Measurements from ENCODE around the gene EHD3.

The EHD3 gene

GRCh38 chr2:31294196-31294595 lies 60.2 kb downstream of the EHD3 start:
- DNase-seq (ENCODE audit: low read depth), result peak; percentile 49

GRCh38 chr2:31296641-31297287 lies 62.8 kb downstream of the EHD3 start:
- DNase-seq (ENCODE audit: low read depth), result peak; percentile 92

- DNase-seq (ENCODE audit: low read depth), result peak; percentile 88
Measured at GRCh38 chr2:31297751-31298150, 63.8 kb downstream of the EHD3 start.

DNA sequence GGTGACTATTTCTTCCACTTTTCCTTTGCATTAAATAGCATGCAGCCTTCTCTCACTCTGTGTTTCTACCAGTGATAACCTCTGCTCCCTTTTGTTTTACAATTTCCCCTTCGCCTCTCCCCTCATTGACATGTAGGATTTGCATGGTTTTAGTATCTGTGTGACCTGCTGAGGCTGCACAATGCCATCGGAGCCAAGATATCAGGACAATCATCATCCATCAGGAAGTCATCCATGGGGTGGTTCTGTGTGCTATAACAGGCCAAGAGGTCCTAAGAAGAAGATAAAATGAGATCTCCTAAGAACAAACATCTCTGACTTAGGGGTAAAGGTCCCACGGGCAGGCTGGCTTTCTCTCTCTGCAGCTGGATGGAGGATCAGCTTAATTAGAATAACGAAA lies 65.6 kb downstream of the EHD3 start:
- DNase-seq (ENCODE audit: low read depth), result no peak

- DNase-seq (ENCODE audit: low read depth), result peak; percentile 31
Measured at GRCh38 chr2:31300309-31300708, 66.4 kb downstream of the EHD3 start.

DNA sequence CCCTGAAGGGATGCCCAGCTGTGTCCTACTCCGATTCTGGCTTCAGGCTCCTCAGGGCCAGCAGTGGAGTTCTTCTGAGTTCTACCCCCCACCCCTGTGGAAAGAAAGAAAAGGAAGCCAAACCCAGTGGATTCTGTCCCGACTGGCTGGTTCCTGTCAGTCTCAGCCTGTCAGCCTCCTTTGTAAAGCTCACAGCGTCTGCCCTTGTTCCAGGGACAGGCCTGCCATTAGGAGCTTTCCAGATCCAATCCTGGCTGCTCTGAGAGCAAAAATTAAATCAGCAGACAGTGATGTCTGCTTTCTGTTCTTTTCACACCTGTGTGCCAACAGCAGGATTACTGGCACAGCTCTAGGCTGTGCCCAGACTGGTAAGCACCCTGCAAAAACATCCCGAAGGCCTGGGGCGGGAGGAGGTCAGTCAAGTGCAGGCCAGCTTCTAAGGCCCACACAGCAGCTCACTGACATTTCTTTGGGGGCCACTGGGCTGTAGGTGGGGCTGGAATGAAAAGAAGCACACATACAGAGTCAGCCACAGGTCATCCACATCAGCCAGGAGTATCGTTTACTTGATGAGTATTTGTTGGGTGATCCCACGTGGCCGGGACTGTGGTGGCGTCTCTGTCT lies 69.1 kb downstream of the EHD3 start:
- DNase-seq (ENCODE audit: low read depth), result no peak

DNA sequence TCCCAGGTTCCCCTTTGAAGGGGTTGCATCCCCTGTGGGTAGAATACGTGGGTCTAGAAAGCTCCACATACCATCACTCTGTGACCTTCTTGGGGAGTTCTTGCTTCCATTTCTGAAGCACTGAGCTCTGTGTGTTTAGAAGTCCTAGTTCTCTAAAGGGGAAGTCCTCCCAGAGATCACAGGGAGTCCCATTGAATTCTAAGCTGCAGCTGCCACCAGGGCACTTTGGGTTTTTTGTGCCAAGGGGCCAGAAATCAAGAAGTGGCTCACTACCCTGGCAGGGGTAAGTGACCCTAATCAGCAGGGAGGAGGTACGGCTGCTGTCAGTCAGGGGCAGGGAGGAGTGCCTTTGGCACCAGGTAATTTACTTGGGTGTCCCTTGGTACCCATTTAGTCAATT lies 70.9 kb downstream of the EHD3 start:
- DNase-seq (ENCODE audit: low read depth), result no peak

DNA sequence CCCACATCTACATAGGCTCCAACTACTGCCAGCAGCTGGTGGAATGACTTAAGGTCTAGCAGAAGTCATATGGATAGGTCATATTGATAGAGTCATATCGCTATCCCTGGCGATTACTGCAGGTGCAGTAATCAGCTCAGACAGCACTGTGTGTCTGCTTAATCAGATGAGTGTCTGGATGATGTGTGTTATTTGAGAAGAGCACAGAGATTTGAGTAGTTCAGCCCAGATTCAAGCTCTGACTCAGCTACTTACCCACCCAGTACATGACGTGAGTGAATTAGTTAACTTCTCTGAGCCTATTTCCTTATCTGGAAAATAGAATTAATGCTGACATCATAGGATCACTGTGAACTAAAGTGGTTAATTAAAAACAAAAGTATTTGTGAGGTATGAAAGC lies 78.9 kb downstream of the EHD3 start:
- peak; percentile 63 for DNase-seq (ENCODE audit: low read depth)

- DNase-seq (ENCODE audit: low read depth), result no peak
Measured at GRCh38 chr2:31314761-31315160, 80.8 kb downstream of the EHD3 start.

DNA sequence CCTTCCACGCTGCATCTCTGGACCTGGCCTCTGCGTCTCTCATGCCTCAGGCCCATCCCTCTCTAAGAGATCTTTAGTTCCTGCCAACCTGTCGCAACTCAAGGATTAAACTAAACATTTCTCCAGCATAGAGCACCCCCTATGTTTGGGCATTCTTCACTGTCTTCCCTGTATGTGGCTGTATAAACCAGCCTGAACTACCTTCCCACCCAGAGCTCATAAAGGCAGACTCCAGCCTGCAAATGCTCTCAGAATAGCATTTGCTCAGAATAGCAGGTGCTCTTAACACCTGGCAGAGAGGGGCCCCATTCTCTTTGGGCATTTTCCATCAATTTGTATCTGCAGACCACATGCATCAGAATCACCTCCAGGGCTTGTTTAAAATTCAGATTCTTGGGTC lies 83.4 kb downstream of the EHD3 start:
- no peak for DNase-seq (ENCODE audit: low read depth)

GRCh38 chr2:31318361-31319336 lies 84.7 kb downstream of the EHD3 start:
- peak; percentile 89 for DNase-seq (ENCODE audit: low read depth)
